Activated CD8-positive, alpha-beta T cell treated with anti-CD3 and anti-CD28 coated beads, Interleukin-2, amount 10 ng/mL, durations not matched to agents 7 days and 5 days (primary cell): ENCODE data around the gene MRI1. TPM values are rescaled to one million over a fixed set of nuclear protein-coding genes. Genes with fewer than 3 reads are reported as not detected.

Experiments
- ATAC-seq: fragments of 150-1000 bp; cut with Tn5 transposase; one replicate; pipeline ENCODE4 v1.10.0; 2021; ENCODE audit warnings: moderate library complexity
- CTCF ChIA-PET: fragments of 350-600 bp; sonication (Branson Sonifier 250); formaldehyde crosslinking; loops from one replicate; lab custom pipeline; 2021; ENCODE audit warnings: antibody characterized with exemption; lab: Charles Lee
- POLR2A ChIA-PET: fragments of 350-600 bp; sonication (Branson Sonifier 250); formaldehyde crosslinking; loops from one replicate; lab custom pipeline; 2021; ENCODE audit warnings: antibody characterized with exemption; lab: Charles Lee
- DNase-seq: peaks from one replicate; pipeline ENCODE4 v3.0.0-alpha.2; 2020
- H3K27ac Mint-ChIP-seq: one replicate; pipeline ENCODE4 v1.8.0; 2021; ENCODE audit warnings: mild to moderate bottlenecking, mixed read lengths
- H3K27me3 Mint-ChIP-seq: one replicate; pipeline ENCODE4 v1.8.0; 2021; ENCODE audit warnings: low read depth, mixed read lengths
- H3K36me3 Mint-ChIP-seq: one replicate; pipeline ENCODE4 v1.8.0; 2021; ENCODE audit warnings: low read depth, mixed read lengths
- H3K4me1 Mint-ChIP-seq: one replicate; pipeline ENCODE4 v1.8.0; 2021; ENCODE audit warnings: low read depth, mixed read lengths
- H3K4me3 Mint-ChIP-seq: one replicate; pipeline ENCODE4 v1.8.0; 2021; ENCODE audit warnings: mild to moderate bottlenecking, mixed read lengths
- H3K9me3 Mint-ChIP-seq: one replicate; pipeline ENCODE4 v1.8.0; 2022; ENCODE audit warnings: mixed read lengths; ENCODE audit not compliant: insufficient read depth
- total RNA-seq, 2 experiments: library from RNA; stranded (reverse); gene quantifications; one replicate each; pipeline ENCODE4 v1.2.3, GENCODE V29; 2021

The MRI1 gene
- total RNA-seq, 2 experiments from 2014 or later = 47.8 to 50.6 TPM

GRCh38 chr19:13761423-13761822 is 2.9 kb upstream of the MRI1 start:
- H3K36me3 Mint-ChIP-seq = peaks cover 51% of the 10 kb centered on the region
- DNase-seq = no peak
- ChIA-PET CTCF (interaction anchor here (0.7 kb wide), 1 partner anchor 119 kb away, joined by 3 read pairs; no protein-coding TSS in a partner anchor), POLR2A (no interaction called here)
- H3K9me3 Mint-ChIP-seq = no peaks in the 10 kb centered on the region
- no peak overlapping the region for H3K4me3 Mint-ChIP-seq
- H3K27ac Mint-ChIP-seq = no peak overlapping the region
- H3K4me1 Mint-ChIP-seq = peaks cover 24% of the 10 kb centered on the region
- ATAC-seq = no peak
- no peaks in the 10 kb centered on the region for H3K27me3 Mint-ChIP-seq

GRCh38 chr19:13762635-13763235 is 1.6 kb upstream of the MRI1 start:
- Mint-ChIP-seq H3K9me3 (no peaks in the 10 kb centered on the region), H3K36me3 (peaks cover 41% of the 10 kb centered on the region), H3K4me1 (peaks cover 26% of the 10 kb centered on the region), H3K27ac (no peak overlapping the region), H3K4me3 (no peak overlapping the region), H3K27me3 (no peaks in the 10 kb centered on the region)
- no peak for DNase-seq
- ChIA-PET CTCF (interaction anchor here (0.8 kb wide), 1 partner anchor 31 kb away, joined by 3 read pairs; no protein-coding TSS in a partner anchor), POLR2A (interaction anchor here (2.8 kb wide), 1 partner anchor 12 kb away, joined by 21 read pairs; the partner anchor contains the start of gene C19orf53)
- ATAC-seq = no peak

GRCh38 chr19:13763265-13763664 is 1.1 kb upstream of the MRI1 start:
- peak overlapping the region; percentile 71 for H3K4me3 Mint-ChIP-seq
- no peak for DNase-seq
- H3K27ac Mint-ChIP-seq = peak overlapping the region; percentile 72
- no peak for ATAC-seq
- ChIA-PET CTCF (interaction anchor here (0.8 kb wide), 1 partner anchor 31 kb away, joined by 3 read pairs; no protein-coding TSS in a partner anchor), POLR2A (interaction anchor here (2.8 kb wide), 1 partner anchor 11 kb away, joined by 21 read pairs; the partner anchor contains the start of gene C19orf53)
- H3K4me1 Mint-ChIP-seq = peaks cover 26% of the 10 kb centered on the region
- no peaks in the 10 kb centered on the region for H3K27me3 Mint-ChIP-seq
- H3K36me3 Mint-ChIP-seq = peaks cover 39% of the 10 kb centered on the region
- H3K9me3 Mint-ChIP-seq = no peaks in the 10 kb centered on the region

- CTCF ChIA-PET = interaction anchor here (0.6 to 1.0 kb wide), 2 partner anchors 20 to 97 kb away, joined by 3 to 5 read pairs; no protein-coding TSS in a partner anchor
- Mint-ChIP-seq H3K4me3 (peak overlapping the region; percentile 79), H3K4me1 (peaks cover 26% of the 10 kb centered on the region)
Observed at GRCh38 chr19:13764821-13765394, 586 bp downstream of the MRI1 start.

GRCh38 chr19:13765395-13766094 is 1.2 kb downstream of the MRI1 start:
- Mint-ChIP-seq H3K4me1 (peaks cover 26% of the 10 kb centered on the region), H3K27ac (peak overlapping the region; percentile 77), H3K9me3 (no peaks in the 10 kb centered on the region), H3K27me3 (no peaks in the 10 kb centered on the region), H3K36me3 (peaks cover 35% of the 10 kb centered on the region), H3K4me3 (peak overlapping the region; percentile 79)
- DNase-seq = no peak
- ATAC-seq = no peak
- CTCF ChIA-PET = no interaction called here
- POLR2A ChIA-PET = interaction anchor here (0.5 to 2.8 kb wide), 5 partner anchors 9 to 72 kb away, joined by 3 to 21 read pairs (median 3); partner anchors contain the start of gene C19orf53

More at GRCh38 chr19:13764821-13765394, 586 bp downstream of the MRI1 start:
- Mint-ChIP-seq H3K27me3 (no peaks in the 10 kb centered on the region), H3K27ac (peak overlapping the region; percentile 77), H3K9me3 (no peaks in the 10 kb centered on the region), H3K36me3 (peaks cover 33% of the 10 kb centered on the region)
- peak; percentile 76 for ATAC-seq
- POLR2A ChIA-PET = interaction anchor here (0.5 to 2.8 kb wide), 5 partner anchors 9 to 72 kb away, joined by 3 to 21 read pairs (median 3); partner anchors contain the start of gene C19orf53
- DNase-seq = peak; percentile 57

- peaks cover 26% of the 10 kb centered on the region for H3K4me1 Mint-ChIP-seq
- ATAC-seq (no peak), DNase-seq (no peak)
- peaks cover 35% of the 10 kb centered on the region for H3K36me3 Mint-ChIP-seq
- no peak overlapping the region for H3K27ac Mint-ChIP-seq
- H3K9me3 Mint-ChIP-seq = no peaks in the 10 kb centered on the region
- POLR2A ChIA-PET = no interaction called here
- H3K27me3 Mint-ChIP-seq = no peaks in the 10 kb centered on the region
- CTCF ChIA-PET = no interaction called here
- peak overlapping the region; percentile 79 for H3K4me3 Mint-ChIP-seq
Observed at GRCh38 chr19:13766095-13766481, 1.8 kb downstream of the MRI1 start.

GRCh38 chr19:13768510-13768909 is 4.2 kb downstream of the MRI1 start:
- H3K4me3 Mint-ChIP-seq = no peak overlapping the region
- ChIA-PET CTCF (interaction anchor here (0.6 to 1.0 kb wide), 2 partner anchors 23 to 180 kb away, joined by 3 read pairs; no protein-coding TSS in a partner anchor), POLR2A (no interaction called here)
- no peaks in the 10 kb centered on the region for H3K9me3 Mint-ChIP-seq
- no peaks in the 10 kb centered on the region for H3K27me3 Mint-ChIP-seq
- no peak overlapping the region for H3K27ac Mint-ChIP-seq
- H3K36me3 Mint-ChIP-seq = peaks cover 30% of the 10 kb centered on the region
- DNase-seq (no peak), ATAC-seq (no peak)
- H3K4me1 Mint-ChIP-seq = peaks cover 21% of the 10 kb centered on the region

- Mint-ChIP-seq H3K9me3 (no peaks in the 10 kb centered on the region), H3K27ac (no peak overlapping the region), H3K4me3 (no peak overlapping the region), H3K4me1 (peaks cover 24% of the 10 kb centered on the region), H3K36me3 (peaks cover 34% of the 10 kb centered on the region), H3K27me3 (no peaks in the 10 kb centered on the region)
- no peak for DNase-seq
- CTCF ChIA-PET = no interaction called here
- ATAC-seq = no peak
- POLR2A ChIA-PET = interaction anchor here (1.0 kb wide), 1 partner anchor 366 kb away, joined by 3 read pairs; the partner anchor contains the start of gene ASF1B
Observed at GRCh38 chr19:13770013-13770635, 5.8 kb downstream of the MRI1 start.

- H3K27ac Mint-ChIP-seq = peak within 1 kb of the TSS; percentile 95
- CTCF ChIA-PET = interaction anchor here (0.9 to 2.4 kb wide), 12 partner anchors 10 to 297 kb away, joined by 3 to 21 read pairs (median 4); a partner anchor contains a TSS
Observed at GRCh38 chr19:13774217-13775191, 10.2 kb downstream of the MRI1 start, which contains the start of gene C19orf53. TSS of gene C19orf53 (plus strand) at chr19:13774456. CDS start at chr19:13774478, 22 bp downstream.

GRCh38 chr19:13778398-13778797 is 14.1 kb downstream of the MRI1 start:
- H3K4me3 Mint-ChIP-seq = no peak overlapping the region
- H3K9me3 Mint-ChIP-seq = no peaks in the 10 kb centered on the region
- H3K4me1 Mint-ChIP-seq = peaks cover 29% of the 10 kb centered on the region
- H3K36me3 Mint-ChIP-seq = peaks cover 42% of the 10 kb centered on the region
- CTCF ChIA-PET = interaction anchor here (2.0 kb wide), 1 partner anchor 84 kb away, joined by 5 read pairs; no protein-coding TSS in a partner anchor
- POLR2A ChIA-PET = no interaction called here
- no peak for DNase-seq
- ATAC-seq = no peak
- H3K27ac Mint-ChIP-seq = no peak overlapping the region
- no peaks in the 10 kb centered on the region for H3K27me3 Mint-ChIP-seq

More at GRCh38 chr19:13774217-13775191, 10.2 kb downstream of the MRI1 start, which contains the start of gene C19orf53:
- H3K4me3 Mint-ChIP-seq = peak within 1 kb of the TSS; percentile 97
- peaks cover 53% of the 10 kb centered on the region for H3K36me3 Mint-ChIP-seq
- peak; percentile 98 for ATAC-seq
- POLR2A ChIA-PET = interaction anchor here (0.6 to 3.9 kb wide), 17 partner anchors 10 to 623 kb away, joined by 3 to 21 read pairs (median 4); partner anchors contain the start of genes IL27RA and MRI1
- H3K27me3 Mint-ChIP-seq = no peaks in the 10 kb centered on the region
- peaks cover 26% of the 10 kb centered on the region for H3K4me1 Mint-ChIP-seq
- H3K9me3 Mint-ChIP-seq = no peaks in the 10 kb centered on the region
- DNase-seq = peak; percentile 95
